ENCODE data around the gene TTC31. TPM values are rescaled to one million over a fixed set of nuclear protein-coding genes. Genes with fewer than 3 reads are reported as not detected.

Gene TTC31
- 32.2 and 34.8 TPM in 2 replicates for total RNA-seq
- long read RNA-seq, transcript TTC31-201 (13 exons, 3,235 nt) = major isoform, 11 of 36 reads
- long read RNA-seq, partial matches to known transcripts = 4 of 36 reads
- long read RNA-seq, other reads (novel, unspliced or antisense) = 20 of 36 reads

DNA sequence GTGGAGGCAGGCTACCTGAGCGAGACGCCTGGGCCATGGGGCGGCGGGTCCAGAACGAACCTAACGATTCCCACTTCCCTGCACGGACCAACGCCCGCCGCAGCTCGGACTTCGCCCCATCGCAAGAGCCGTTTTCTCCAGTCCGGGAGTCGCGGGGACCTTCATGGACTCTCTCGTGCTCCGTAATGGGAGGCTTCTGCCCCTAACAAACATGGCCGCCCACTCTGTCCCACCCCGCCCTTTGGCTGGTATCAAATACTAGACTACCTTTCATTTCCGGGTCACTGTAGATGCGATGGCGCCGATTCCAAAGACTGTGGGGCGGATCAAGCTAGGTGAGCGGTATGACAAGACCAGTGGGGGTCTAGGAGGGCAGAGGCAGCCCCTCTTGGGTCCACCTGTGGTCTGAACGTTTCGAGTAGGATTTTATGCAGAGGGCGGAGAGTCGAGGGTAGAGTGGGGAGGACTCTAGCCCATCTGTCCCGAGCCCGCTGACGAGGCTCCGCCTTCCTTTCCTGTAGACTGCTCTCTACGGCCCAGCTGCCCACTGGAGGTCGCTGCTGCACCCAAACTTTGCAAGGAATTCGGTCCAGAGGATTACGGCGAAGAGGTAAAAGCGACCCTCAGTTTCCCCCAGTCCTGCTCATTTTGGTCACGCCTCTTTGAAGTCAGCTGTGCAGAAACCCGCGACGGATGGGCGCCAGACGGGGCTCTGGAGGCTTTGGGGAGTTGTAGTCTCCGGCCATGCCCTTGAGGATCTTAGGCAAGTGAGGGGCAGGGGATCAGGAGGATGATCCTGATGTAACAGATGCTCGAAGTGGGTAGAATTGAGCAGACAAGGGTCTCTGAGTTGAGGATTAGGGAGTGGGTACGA lies at the start of gene TTC31, which contains the start of gene CCDC142:
TTC31 (plus strand) TSS at position 281 of the 874 bp plus-strand sequence; CDS start at position 296, 15 bp downstream.
CCDC142 (minus strand) TSS at position 198 of the 874 bp plus-strand sequence; CDS start at position 37, 161 bp downstream.
- peak within 1 kb of the TSS; percentile 96 for H3K4me3 Mint-ChIP-seq (ENCODE audit: low read depth)
- no peaks in the 10 kb centered on the region for H3K27me3 Mint-ChIP-seq
- peaks cover 8% of the 10 kb centered on the region for H3K36me3 Mint-ChIP-seq (ENCODE audit: insufficient read depth)
- no peaks in the 10 kb centered on the region for H3K9me3 Mint-ChIP-seq (ENCODE audit: low read depth)
- peak within 1 kb of the TSS; percentile 98 for H3K27ac Mint-ChIP-seq
- DNase-seq (ENCODE audit: low spot score, unreplicated experiment) = peak; percentile 86
- peaks cover 14% of the 10 kb centered on the region for H3K4me1 Mint-ChIP-seq (ENCODE audit: low read depth)
- TF ChIP-seq, protein P1, sequence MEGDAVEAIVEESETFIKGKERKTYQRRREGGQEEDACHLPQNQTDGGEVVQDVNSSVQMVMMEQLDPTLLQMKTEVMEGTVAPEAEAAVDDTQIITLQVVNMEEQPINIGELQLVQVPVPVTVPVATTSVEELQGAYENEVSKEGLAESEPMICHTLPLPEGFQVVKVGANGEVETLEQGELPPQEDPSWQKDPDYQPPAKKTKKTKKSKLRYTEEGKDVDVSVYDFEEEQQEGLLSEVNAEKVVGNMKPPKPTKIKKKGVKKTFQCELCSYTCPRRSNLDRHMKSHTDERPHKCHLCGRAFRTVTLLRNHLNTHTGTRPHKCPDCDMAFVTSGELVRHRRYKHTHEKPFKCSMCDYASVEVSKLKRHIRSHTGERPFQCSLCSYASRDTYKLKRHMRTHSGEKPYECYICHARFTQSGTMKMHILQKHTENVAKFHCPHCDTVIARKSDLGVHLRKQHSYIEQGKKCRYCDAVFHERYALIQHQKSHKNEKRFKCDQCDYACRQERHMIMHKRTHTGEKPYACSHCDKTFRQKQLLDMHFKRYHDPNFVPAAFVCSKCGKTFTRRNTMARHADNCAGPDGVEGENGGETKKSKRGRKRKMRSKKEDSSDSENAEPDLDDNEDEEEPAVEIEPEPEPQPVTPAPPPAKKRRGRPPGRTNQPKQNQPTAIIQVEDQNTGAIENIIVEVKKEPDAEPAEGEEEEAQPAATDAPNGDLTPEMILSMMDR (IDR thresholded peaks at IDR 0.05; ENCODE audit: unreplicated experiment) = peak; percentile 94

DNA sequence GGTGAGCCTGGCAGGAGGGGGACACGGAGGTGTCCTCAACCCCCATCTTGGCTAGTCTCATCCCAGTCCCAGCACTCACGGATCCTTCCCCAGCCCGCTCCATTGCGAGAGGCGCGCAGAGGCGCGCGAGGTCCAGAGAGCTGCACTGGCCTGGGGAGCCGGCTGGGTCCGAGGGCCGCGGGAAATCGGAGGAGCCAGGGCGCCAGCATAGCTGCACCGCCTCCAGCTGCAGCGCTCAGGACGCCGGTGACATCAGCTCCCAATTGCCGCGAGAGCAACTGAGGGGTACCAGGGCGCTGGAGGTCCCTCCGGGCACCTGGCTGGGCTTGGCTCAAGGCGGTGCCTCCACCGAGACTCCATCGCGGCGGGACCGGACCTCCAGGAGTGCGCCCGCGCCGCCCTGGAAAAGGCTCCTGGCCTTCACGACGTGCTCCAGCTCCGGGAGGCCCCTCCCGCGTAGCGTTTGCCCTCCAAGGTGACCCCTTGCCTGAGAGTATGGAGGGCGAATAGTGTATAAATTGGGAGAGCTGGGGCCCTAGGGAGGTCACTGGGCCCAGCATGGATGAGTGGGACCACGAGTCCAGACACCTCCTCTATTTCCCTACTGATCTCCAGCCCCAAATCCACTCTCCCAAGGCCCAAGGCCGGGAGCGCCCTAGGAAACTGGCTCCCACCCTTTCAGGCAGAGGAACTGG lies 46.6 kb upstream of the TTC31 start:
- Mint-ChIP-seq H3K27me3 (no peaks in the 10 kb centered on the region), H3K27ac (no peak overlapping the region), H3K4me1 (ENCODE audit: low read depth) (peaks cover 22% of the 10 kb centered on the region), H3K36me3 (ENCODE audit: insufficient read depth) (peaks cover 9% of the 10 kb centered on the region), H3K9me3 (ENCODE audit: low read depth) (no peaks in the 10 kb centered on the region), H3K4me3 (ENCODE audit: low read depth) (no peak overlapping the region)
- TF ChIP-seq, protein P1 (IDR thresholded peaks at IDR 0.05; ENCODE audit: unreplicated experiment) = no peak
- no peak for DNase-seq (ENCODE audit: low spot score, unreplicated experiment)

DNA sequence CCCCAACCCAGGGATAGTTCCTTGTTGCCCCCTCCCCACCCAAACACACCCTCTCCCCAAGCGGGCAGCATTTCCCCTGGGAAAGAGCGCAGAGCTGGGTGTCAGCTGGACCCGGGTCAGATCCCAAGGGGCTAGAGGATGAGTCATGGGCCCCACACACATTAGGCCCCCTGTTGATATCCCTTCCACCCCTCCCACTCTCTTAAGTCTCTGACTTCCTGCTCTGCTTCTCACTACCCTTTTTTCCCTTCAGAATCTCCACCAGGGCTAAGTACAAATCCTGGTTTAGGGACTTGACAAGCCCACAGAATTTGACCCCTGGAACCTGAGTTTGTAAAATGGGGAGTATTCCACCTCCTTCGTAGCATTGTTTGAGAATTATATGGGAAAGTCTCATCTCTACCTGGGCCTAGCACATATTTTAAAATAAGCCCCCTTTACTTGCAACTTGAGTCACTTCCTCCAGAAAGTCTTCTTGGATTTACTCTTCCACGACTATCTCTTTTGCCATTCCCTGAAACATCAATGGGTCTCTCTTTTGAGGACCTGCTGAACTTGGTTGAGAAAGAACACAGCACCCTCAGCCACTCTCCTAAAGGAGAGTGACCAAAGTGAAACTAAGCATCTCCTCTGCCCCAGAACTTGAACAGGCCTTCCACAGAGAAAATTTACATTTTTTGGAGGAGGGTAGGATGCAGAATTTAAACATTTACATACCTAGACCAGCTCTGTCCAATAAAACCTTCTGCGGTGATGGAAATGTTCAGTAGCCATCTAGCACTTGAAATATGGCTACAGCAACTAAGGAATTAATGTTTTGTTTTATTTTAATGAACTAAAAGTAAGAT lies 45.8 kb upstream of the TTC31 start:
- no peak for DNase-seq (ENCODE audit: low spot score, unreplicated experiment)

DNA sequence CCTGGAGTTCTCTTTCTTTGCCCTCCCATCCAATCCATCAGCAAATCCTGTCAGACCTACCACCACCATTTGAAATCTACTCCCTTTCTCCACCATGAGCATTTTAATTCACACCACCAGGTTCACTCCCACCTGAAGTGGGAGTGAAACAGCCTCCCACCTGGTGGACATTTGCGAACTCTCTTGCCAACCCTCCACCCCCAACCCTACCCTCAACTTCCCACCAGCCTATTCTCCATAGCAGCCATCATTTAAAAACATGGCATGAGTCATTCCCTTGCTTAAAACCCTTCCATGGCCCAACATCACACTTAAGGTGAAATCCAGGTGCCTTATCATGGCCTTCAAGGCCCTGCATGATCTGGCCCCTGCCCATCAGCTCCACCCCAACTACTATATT lies 44.6 kb upstream of the TTC31 start:
- Mint-ChIP-seq H3K4me1 (ENCODE audit: low read depth) (peaks cover 25% of the 10 kb centered on the region), H3K36me3 (ENCODE audit: insufficient read depth) (peaks cover 9% of the 10 kb centered on the region), H3K27ac (no peak overlapping the region), H3K27me3 (no peaks in the 10 kb centered on the region), H3K9me3 (ENCODE audit: low read depth) (no peaks in the 10 kb centered on the region), H3K4me3 (ENCODE audit: low read depth) (peak overlapping the region; percentile 96)
- TF ChIP-seq, protein P1 (IDR thresholded peaks at IDR 0.05; ENCODE audit: unreplicated experiment) = no peak
- DNase-seq (ENCODE audit: low spot score, unreplicated experiment) = no peak

More for the DNA sequence above, 45.8 kb upstream of the TTC31 start:
- H3K4me3 Mint-ChIP-seq (ENCODE audit: low read depth) = no peak overlapping the region
- H3K27ac Mint-ChIP-seq = no peak overlapping the region
- TF ChIP-seq, protein P1 (IDR thresholded peaks at IDR 0.05; ENCODE audit: unreplicated experiment) = no peak
- no peaks in the 10 kb centered on the region for H3K9me3 Mint-ChIP-seq (ENCODE audit: low read depth)
- peaks cover 9% of the 10 kb centered on the region for H3K36me3 Mint-ChIP-seq (ENCODE audit: insufficient read depth)
- H3K4me1 Mint-ChIP-seq (ENCODE audit: low read depth) = peaks cover 22% of the 10 kb centered on the region
- no peaks in the 10 kb centered on the region for H3K27me3 Mint-ChIP-seq

Data from progenitor cell of endocrine pancreas (in vitro differentiated cells).